Measurements from ENCODE around the gene METTL26. TPM values are rescaled to one million over a fixed set of nuclear protein-coding genes. Genes with fewer than 3 reads are reported as not detected.
A peak's percentile ranks its signal among the peaks of the same experiment; 100 is the strongest.

METTL26 gene
- total and polyA plus RNA-seq, 9 of the 15 experiments (the other 6 are each of a cell fraction or from before 2014, with no cell fraction given): 7.3 to 262 (median 80.9) TPM

DNA sequence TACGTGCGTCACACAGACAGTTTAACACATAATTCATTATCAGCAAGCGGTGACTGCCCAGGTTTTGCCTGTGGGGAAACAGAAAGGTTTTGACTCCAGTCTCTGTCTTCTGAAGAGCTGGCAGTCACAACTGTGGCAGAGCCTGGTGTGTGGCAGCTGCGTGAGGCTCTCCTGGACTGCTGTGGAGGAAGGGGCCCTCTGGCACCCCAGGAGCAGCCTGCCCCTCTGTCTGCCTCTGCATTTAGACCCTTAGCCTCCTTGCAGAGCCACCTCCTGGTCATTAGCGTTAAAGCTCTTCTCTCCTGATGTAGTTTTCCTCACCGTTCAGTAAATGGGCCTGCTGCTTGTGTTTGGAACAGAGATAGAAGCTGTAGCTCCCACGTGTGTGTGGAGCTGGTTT is 35.3 kb downstream of the METTL26 start (continued):
- TF ChIP-seq, protein P1, sequence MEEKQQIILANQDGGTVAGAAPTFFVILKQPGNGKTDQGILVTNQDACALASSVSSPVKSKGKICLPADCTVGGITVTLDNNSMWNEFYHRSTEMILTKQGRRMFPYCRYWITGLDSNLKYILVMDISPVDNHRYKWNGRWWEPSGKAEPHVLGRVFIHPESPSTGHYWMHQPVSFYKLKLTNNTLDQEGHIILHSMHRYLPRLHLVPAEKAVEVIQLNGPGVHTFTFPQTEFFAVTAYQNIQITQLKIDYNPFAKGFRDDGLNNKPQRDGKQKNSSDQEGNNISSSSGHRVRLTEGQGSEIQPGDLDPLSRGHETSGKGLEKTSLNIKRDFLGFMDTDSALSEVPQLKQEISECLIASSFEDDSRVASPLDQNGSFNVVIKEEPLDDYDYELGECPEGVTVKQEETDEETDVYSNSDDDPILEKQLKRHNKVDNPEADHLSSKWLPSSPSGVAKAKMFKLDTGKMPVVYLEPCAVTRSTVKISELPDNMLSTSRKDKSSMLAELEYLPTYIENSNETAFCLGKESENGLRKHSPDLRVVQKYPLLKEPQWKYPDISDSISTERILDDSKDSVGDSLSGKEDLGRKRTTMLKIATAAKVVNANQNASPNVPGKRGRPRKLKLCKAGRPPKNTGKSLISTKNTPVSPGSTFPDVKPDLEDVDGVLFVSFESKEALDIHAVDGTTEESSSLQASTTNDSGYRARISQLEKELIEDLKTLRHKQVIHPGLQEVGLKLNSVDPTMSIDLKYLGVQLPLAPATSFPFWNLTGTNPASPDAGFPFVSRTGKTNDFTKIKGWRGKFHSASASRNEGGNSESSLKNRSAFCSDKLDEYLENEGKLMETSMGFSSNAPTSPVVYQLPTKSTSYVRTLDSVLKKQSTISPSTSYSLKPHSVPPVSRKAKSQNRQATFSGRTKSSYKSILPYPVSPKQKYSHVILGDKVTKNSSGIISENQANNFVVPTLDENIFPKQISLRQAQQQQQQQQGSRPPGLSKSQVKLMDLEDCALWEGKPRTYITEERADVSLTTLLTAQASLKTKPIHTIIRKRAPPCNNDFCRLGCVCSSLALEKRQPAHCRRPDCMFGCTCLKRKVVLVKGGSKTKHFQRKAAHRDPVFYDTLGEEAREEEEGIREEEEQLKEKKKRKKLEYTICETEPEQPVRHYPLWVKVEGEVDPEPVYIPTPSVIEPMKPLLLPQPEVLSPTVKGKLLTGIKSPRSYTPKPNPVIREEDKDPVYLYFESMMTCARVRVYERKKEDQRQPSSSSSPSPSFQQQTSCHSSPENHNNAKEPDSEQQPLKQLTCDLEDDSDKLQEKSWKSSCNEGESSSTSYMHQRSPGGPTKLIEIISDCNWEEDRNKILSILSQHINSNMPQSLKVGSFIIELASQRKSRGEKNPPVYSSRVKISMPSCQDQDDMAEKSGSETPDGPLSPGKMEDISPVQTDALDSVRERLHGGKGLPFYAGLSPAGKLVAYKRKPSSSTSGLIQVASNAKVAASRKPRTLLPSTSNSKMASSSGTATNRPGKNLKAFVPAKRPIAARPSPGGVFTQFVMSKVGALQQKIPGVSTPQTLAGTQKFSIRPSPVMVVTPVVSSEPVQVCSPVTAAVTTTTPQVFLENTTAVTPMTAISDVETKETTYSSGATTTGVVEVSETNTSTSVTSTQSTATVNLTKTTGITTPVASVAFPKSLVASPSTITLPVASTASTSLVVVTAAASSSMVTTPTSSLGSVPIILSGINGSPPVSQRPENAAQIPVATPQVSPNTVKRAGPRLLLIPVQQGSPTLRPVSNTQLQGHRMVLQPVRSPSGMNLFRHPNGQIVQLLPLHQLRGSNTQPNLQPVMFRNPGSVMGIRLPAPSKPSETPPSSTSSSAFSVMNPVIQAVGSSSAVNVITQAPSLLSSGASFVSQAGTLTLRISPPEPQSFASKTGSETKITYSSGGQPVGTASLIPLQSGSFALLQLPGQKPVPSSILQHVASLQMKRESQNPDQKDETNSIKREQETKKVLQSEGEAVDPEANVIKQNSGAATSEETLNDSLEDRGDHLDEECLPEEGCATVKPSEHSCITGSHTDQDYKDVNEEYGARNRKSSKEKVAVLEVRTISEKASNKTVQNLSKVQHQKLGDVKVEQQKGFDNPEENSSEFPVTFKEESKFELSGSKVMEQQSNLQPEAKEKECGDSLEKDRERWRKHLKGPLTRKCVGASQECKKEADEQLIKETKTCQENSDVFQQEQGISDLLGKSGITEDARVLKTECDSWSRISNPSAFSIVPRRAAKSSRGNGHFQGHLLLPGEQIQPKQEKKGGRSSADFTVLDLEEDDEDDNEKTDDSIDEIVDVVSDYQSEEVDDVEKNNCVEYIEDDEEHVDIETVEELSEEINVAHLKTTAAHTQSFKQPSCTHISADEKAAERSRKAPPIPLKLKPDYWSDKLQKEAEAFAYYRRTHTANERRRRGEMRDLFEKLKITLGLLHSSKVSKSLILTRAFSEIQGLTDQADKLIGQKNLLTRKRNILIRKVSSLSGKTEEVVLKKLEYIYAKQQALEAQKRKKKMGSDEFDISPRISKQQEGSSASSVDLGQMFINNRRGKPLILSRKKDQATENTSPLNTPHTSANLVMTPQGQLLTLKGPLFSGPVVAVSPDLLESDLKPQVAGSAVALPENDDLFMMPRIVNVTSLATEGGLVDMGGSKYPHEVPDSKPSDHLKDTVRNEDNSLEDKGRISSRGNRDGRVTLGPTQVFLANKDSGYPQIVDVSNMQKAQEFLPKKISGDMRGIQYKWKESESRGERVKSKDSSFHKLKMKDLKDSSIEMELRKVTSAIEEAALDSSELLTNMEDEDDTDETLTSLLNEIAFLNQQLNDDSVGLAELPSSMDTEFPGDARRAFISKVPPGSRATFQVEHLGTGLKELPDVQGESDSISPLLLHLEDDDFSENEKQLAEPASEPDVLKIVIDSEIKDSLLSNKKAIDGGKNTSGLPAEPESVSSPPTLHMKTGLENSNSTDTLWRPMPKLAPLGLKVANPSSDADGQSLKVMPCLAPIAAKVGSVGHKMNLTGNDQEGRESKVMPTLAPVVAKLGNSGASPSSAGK (IDR thresholded peaks at IDR 0.05): no peak
- TF ChIP-seq NEUROD1 (IDR thresholded peaks at IDR 0.05; ENCODE audit: borderline replicate concordance, low read depth, low read length, partially characterized antibody): no peak
- TF ChIP-seq TOE1 (IDR thresholded peaks at IDR 0.05; ENCODE audit: borderline replicate concordance): no peak
- TF ChIP-seq TOE1 (CRISPR knock-in tag; IDR thresholded peaks at IDR 0.05; ENCODE audit: borderline replicate concordance, low read depth): no peak
- no peak for TF ChIP-seq ZNF584 (CRISPR knock-in tag; IDR thresholded peaks at IDR 0.05; ENCODE audit: low read depth)
- no peak for TF ChIP-seq CHD1 (IDR thresholded peaks at IDR 0.05; ENCODE audit: low read length)
- no peak for TF ChIP-seq HLTF (IDR thresholded peaks at IDR 0.05)
- peak in 1 of 2 experiments; percentile 13; a peak in 1 of 4 replicates for TF ChIP-seq RAD21 (CRISPR knock-in tag; conservative IDR thresholded peaks at IDR 0.05 in 1 of 2, IDR thresholded peaks at IDR 0.05 in 1 of 2)
- TF ChIP-seq CREBBP (IDR thresholded peaks at IDR 0.05; ENCODE audit: low read depth, low read length): no peak
- no peak for TF ChIP-seq HDAC1 (IDR thresholded peaks at IDR 0.05)
- TF ChIP-seq SMC3 (conservative IDR thresholded peaks at IDR 0.05; ENCODE audit: insufficient read depth, low read depth, low read length): 0 out of 2 replicates have a peak, but pooled peaks have one; percentile 18
- no peak for TF ChIP-seq NUFIP1 (IDR thresholded peaks at IDR 0.05; ENCODE audit: partially characterized antibody)
- no peak for TF ChIP-seq BDP1 (IDR thresholded peaks at IDR 0.05; ENCODE audit: insufficient read depth, insufficient read length)
- TF ChIP-seq FOS (IDR thresholded peaks at IDR 0.05; ENCODE audit: extremely low read depth, insufficient read length): no peak
- TF ChIP-seq, protein P2, sequence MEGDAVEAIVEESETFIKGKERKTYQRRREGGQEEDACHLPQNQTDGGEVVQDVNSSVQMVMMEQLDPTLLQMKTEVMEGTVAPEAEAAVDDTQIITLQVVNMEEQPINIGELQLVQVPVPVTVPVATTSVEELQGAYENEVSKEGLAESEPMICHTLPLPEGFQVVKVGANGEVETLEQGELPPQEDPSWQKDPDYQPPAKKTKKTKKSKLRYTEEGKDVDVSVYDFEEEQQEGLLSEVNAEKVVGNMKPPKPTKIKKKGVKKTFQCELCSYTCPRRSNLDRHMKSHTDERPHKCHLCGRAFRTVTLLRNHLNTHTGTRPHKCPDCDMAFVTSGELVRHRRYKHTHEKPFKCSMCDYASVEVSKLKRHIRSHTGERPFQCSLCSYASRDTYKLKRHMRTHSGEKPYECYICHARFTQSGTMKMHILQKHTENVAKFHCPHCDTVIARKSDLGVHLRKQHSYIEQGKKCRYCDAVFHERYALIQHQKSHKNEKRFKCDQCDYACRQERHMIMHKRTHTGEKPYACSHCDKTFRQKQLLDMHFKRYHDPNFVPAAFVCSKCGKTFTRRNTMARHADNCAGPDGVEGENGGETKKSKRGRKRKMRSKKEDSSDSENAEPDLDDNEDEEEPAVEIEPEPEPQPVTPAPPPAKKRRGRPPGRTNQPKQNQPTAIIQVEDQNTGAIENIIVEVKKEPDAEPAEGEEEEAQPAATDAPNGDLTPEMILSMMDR (IDR thresholded peaks at IDR 0.05 in 2 of 3, conservative IDR thresholded peaks at IDR 0.05 in 1 of 3; ENCODE audit: insufficient read depth in 2 of 3, low read depth in 1 of 3, low read length in 3 of 3): peak; percentile 44 to 46 (median 44)
- TF ChIP-seq PTRF (tag; IDR thresholded peaks at IDR 0.05): no peak
